ENCODE measurements around the gene TRIM36.

Gene TRIM36

DNA sequence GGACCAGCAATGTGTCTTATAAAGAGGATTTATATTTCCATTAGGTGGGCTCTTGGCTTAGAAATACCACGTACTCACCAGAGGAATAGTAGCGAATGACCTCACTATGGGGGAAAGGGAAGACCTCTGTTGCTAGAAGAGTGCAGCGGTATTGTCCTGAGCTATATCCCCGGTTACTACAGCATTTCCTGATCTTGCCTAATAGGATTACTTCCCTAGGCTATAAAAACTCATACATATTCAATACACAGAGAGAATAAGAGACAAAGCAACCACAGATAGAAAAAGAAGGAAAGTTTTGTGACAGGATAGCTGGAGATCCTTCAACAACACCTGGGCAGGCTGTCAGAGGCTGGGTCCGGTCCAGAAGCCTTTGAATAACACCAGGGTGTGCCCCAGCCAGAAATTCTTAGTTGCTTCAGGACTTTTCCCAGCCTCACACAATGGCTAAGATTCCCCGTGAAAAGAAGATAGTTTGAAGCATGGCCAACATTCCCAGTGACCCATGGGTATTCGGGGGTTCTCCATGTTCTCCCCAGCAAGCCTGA is 85.4 kb downstream of the TRIM36 start:
- TF ChIP-seq, protein P1, sequence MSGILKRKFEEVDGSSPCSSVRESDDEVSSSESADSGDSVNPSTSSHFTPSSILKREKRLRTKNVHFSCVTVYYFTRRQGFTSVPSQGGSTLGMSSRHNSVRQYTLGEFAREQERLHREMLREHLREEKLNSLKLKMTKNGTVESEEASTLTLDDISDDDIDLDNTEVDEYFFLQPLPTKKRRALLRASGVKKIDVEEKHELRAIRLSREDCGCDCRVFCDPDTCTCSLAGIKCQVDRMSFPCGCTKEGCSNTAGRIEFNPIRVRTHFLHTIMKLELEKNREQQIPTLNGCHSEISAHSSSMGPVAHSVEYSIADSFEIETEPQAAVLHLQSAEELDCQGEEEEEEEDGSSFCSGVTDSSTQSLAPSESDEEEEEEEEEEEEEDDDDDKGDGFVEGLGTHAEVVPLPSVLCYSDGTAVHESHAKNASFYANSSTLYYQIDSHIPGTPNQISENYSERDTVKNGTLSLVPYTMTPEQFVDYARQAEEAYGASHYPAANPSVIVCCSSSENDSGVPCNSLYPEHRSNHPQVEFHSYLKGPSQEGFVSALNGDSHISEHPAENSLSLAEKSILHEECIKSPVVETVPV (CRISPR knock-in tag; IDR thresholded peaks at IDR 0.05), result no peak
- TF ChIP-seq OSR1 (CRISPR knock-in tag; IDR thresholded peaks at IDR 0.05) (no peak), ZNF565 (CRISPR knock-in tag; conservative IDR thresholded peaks at IDR 0.05; ENCODE audit: low read depth) (no peak), POU6F1 (CRISPR knock-in tag; IDR thresholded peaks at IDR 0.05; ENCODE audit: borderline replicate concordance, low read depth) (no peak), ARNTL (CRISPR knock-in tag; IDR thresholded peaks at IDR 0.05; ENCODE audit: borderline replicate concordance, low read depth) (no peak), PPARA (CRISPR knock-in tag; IDR thresholded peaks at IDR 0.05; ENCODE audit: borderline replicate concordance) (no peak), GLIS3 (CRISPR knock-in tag; IDR thresholded peaks at IDR 0.05) (no peak), ESRRG (CRISPR knock-in tag; IDR thresholded peaks at IDR 0.05) (no peak)
- no peak for ATAC-seq

DNA sequence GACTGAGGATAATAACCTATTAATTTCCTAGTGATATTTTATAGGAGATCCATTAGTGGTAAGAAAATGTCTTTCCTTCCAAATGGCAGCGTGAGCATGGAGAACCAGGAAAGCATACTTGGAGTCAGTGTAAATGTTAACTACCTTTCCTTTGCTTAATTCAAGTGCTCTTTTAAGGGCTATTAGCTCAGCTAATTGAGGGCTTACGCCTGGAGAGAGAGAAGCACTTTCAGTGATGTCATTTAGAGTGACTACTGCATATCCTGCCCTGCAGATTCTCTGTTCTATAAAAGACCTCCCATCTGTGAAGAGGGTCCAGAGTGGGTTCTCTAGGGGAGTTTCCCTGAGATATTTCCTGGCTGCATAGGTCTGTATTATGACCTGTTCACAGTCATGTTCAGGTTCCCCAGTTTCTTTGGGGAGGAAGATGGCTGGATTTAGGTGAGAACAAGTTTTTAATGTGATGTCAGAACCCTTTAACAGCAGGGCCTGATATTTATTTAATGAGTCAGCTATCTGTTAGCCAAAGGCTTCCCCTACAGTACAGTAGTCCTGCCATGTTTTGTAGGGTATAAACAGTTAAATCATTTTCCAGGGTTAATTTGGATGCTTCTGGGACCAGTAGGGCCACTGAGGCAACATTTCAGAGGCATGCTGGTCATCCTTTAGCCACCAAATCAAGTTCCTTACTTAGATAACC is 89.6 kb downstream of the TRIM36 start:
- no peak for ATAC-seq
- TF ChIP-seq SNAI2 (CRISPR knock-in tag; IDR thresholded peaks at IDR 0.05) (no peak), TCF4 (CRISPR knock-in tag; IDR thresholded peaks at IDR 0.05; ENCODE audit: borderline replicate concordance) (no peak)

Data from SK-N-SH treated with all-trans-retinoic acid at 6 μM for 48 hours (cell line).